Vagina (tissue), 2 donors: ENCODE results near the gene POLL. TPM values are rescaled to one million over a fixed set of nuclear protein-coding genes. Genes with fewer than 3 reads are reported as not detected.

Source experiments
- DNase-seq, 2 donors: peaks; one replicate each; pipeline ENCODE4 v3.0.0-alpha.2; 2017; ENCODE audit errors: extremely low spot score in 2 of 2
- H3K27ac ChIP-seq: fragments of 200-600 bp; sonication (generic); one replicate; pipeline ENCODE4 v1.5.1; 2019
- H3K27me3 ChIP-seq: fragments of 200-600 bp; sonication (generic); one replicate; pipeline ENCODE4 v1.5.1; 2019
- H3K36me3 ChIP-seq, 2 donors: fragments of 200-600 bp; sonication (generic); one replicate each; pipeline ENCODE4 v1.5.1; 2017 to 2019
- H3K4me1 ChIP-seq: fragments of 200-600 bp; sonication (generic); one replicate; pipeline ENCODE4 v1.5.1; 2019
- H3K4me3 ChIP-seq, 2 donors: fragments of 200-600 bp; sonication (generic); 1 replicate in 1 of 2; 2 replicates in 1 of 2; pipeline ENCODE4 v1.5.1; 2016 to 2019
- H3K9me3 ChIP-seq: fragments of 200-600 bp; sonication (generic); one replicate; pipeline ENCODE4 v1.5.1; 2019
- POLR2A ChIP-seq, 2 donors: fragments of 450-650 bp; IDR thresholded peaks; one replicate each; pipeline ENCODE4 v1.6.1; 2017; ENCODE audit warnings: antibody characterized with exemption in 2 of 2, mild to moderate bottlenecking in 2 of 2, moderate library complexity in 2 of 2
- POLR2AphosphoS5 ChIP-seq, 2 donors: sonication (generic); formaldehyde crosslinking; IDR thresholded peaks; one replicate each; pipeline ENCODE4 v1.9.0; 2017; ENCODE audit warnings: antibody characterized with exemption in 2 of 2, mild to moderate bottlenecking in 2 of 2, low read depth in 1 of 2; ENCODE audit not compliant: insufficient read depth in 1 of 2
- intact Hi-C: fragments of 100-400 bp; cut with DNase I; formaldehyde crosslinking; loops from one replicate; pipeline ENCODE4 v1.15.1; 2023
- total RNA-seq: library from RNA; depleted of rRNA; stranded (reverse); fragments of >200 nt; gene quantifications from one replicate; pipeline ENCODE4 v1.2.3, GENCODE V29; 2016
- TF ChIP-seq, protein P1 (sequence below), 3 experiments: fragments of 450-650 bp in 2 of 3; fragments of 200-600 bp in 1 of 3; sonication (generic) in 1 of 3; IDR thresholded peaks; one replicate each; pipeline ENCODE4 v1.5.1; 2017 to 2019; ENCODE audit warnings: antibody characterized with exemption in 3 of 3, mild to moderate bottlenecking in 2 of 3, moderate library complexity in 2 of 3

Gene POLL
- total RNA-seq, 1 donor from 2014 or later, result 21.1 TPM

DNA sequence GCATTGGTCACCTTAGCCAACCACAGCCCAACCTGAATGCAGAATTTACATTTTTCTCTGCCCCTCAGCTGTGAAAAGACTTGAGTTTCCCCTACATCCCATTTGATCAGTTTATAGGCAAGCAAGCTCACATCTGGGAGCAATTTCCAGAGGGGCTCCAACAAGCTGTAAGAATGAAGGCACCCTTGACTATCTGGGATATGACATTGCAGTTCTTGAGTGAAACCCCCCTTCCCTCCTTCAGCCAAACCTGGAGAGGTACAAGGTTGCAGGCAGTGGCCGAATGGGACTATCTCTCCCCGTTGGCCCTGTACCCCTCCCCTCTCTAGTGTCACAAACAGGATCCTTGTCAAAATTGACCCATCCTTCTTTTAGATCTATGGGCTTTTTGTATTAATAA is 30.5 kb downstream of the POLL start:
- Histone ChIP-seq H3K9me3 (no peaks in the 10 kb centered on the region), H3K4me1 (no peaks in the 10 kb centered on the region), H3K4me3 (no peak overlapping the region), H3K27me3 (no peaks in the 10 kb centered on the region), H3K36me3 (peaks cover 0 to 22% of the 10 kb centered on the region in 2 donors), H3K27ac (no peak overlapping the region)
- DNase-seq, result peak in 1 of 2 donors; percentile 29
- TF ChIP-seq POLR2AphosphoS5 (IDR thresholded peaks at IDR 0.05; ENCODE audit: insufficient read depth in 1 of 2, low read depth in 1 of 2) (no peak), POLR2A (IDR thresholded peaks at IDR 0.05) (no peak)
- TF ChIP-seq, protein P1, sequence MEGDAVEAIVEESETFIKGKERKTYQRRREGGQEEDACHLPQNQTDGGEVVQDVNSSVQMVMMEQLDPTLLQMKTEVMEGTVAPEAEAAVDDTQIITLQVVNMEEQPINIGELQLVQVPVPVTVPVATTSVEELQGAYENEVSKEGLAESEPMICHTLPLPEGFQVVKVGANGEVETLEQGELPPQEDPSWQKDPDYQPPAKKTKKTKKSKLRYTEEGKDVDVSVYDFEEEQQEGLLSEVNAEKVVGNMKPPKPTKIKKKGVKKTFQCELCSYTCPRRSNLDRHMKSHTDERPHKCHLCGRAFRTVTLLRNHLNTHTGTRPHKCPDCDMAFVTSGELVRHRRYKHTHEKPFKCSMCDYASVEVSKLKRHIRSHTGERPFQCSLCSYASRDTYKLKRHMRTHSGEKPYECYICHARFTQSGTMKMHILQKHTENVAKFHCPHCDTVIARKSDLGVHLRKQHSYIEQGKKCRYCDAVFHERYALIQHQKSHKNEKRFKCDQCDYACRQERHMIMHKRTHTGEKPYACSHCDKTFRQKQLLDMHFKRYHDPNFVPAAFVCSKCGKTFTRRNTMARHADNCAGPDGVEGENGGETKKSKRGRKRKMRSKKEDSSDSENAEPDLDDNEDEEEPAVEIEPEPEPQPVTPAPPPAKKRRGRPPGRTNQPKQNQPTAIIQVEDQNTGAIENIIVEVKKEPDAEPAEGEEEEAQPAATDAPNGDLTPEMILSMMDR (IDR thresholded peaks at IDR 0.05), result no peak
- intact Hi-C loops, result no loop called here

DNA sequence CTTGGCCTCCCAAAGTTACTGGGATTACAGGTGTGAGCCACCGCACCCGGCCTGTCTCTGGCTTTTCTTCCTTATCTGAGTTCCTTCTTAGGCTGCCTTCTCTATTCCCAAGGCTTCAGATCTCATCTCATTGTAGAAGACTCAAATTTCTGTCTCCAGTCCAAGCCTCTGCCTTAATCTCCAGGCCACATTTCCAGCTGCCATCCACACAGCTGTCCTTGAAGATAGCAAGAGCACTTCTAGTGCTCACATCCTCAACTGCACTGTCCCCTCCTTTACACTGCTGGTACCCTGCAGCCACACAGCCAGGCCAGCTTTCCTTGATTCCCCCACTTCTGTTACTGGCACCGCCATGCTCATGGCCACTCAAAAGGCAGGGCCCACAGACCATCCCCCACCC is 35.6 kb downstream of the POLL start:
- H3K27me3 ChIP-seq, result no peaks in the 10 kb centered on the region
- intact Hi-C loops, result no loop called here
- TF ChIP-seq, protein P1 (IDR thresholded peaks at IDR 0.05), result no peak
- TF ChIP-seq POLR2AphosphoS5 (IDR thresholded peaks at IDR 0.05; ENCODE audit: insufficient read depth in 1 of 2, low read depth in 1 of 2) (no peak), POLR2A (IDR thresholded peaks at IDR 0.05) (no peak)
- no peak for DNase-seq
- H3K4me1 ChIP-seq, result peaks cover 10% of the 10 kb centered on the region
- no peak overlapping the region for H3K27ac ChIP-seq
- H3K9me3 ChIP-seq, result no peaks in the 10 kb centered on the region
- H3K4me3 ChIP-seq, result no peak overlapping the region
- peaks cover 0 to 28% of the 10 kb centered on the region in 2 donors for H3K36me3 ChIP-seq

DNA sequence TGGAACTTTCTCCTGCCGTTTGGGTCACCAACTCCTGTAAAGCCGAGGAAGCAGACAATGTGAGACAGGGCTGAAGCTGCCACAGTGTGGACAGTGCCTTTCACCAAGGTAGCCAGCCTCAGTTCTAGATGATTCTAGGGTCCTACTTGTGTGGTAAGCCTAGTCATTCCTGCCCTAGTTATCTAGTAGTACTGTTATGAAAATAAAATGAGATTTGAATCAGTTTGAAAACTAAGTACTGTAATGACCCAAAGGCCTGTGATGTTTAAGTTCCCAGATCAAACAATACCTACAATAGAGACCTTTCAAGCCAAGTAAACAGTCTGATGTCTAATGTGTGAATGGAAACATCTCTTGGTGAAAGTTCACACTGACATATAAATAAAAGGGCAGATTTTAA is 37.1 kb downstream of the POLL start:
- Histone ChIP-seq H3K36me3 (peaks cover 0 to 28% of the 10 kb centered on the region in 2 donors), H3K27me3 (no peaks in the 10 kb centered on the region), H3K9me3 (no peaks in the 10 kb centered on the region), H3K4me3 (no peak overlapping the region), H3K4me1 (peaks cover 10% of the 10 kb centered on the region), H3K27ac (no peak overlapping the region)
- TF ChIP-seq, protein P1 (IDR thresholded peaks at IDR 0.05), result no peak
- TF ChIP-seq POLR2A (IDR thresholded peaks at IDR 0.05) (no peak), POLR2AphosphoS5 (IDR thresholded peaks at IDR 0.05; ENCODE audit: insufficient read depth in 1 of 2, low read depth in 1 of 2) (no peak)
- no peak for DNase-seq
- intact Hi-C loops, result no loop called here

DNA sequence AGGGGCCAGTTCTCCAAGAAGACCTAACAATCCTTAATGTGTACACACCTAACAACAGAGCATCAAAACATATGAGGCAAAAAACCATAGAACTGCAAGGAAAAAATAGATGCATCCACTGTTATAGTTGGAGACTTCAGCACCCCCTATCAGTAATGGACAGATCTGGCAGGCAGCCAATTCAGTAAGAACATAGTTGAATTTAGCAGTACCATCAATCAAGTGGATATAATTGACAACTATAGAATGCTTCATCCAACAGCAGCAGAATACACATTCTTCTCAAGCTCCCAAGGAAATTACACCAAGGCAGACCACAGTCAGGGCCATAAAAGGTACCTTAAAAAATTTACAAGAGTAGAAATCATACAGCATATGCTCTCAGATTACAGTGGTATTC is 42.2 kb downstream of the POLL start:
- TF ChIP-seq POLR2AphosphoS5 (IDR thresholded peaks at IDR 0.05; ENCODE audit: insufficient read depth in 1 of 2, low read depth in 1 of 2) (no peak), POLR2A (IDR thresholded peaks at IDR 0.05) (no peak)
- TF ChIP-seq, protein P1 (IDR thresholded peaks at IDR 0.05), result no peak
- H3K27ac ChIP-seq, result no peak overlapping the region
- no peaks in the 10 kb centered on the region for H3K27me3 ChIP-seq
- H3K4me1 ChIP-seq, result peaks cover 10% of the 10 kb centered on the region
- H3K36me3 ChIP-seq, result no peaks in the 10 kb centered on the region
- DNase-seq, result no peak
- H3K9me3 ChIP-seq, result no peaks in the 10 kb centered on the region
- intact Hi-C loops, result no loop called here
- no peak overlapping the region for H3K4me3 ChIP-seq

DNA sequence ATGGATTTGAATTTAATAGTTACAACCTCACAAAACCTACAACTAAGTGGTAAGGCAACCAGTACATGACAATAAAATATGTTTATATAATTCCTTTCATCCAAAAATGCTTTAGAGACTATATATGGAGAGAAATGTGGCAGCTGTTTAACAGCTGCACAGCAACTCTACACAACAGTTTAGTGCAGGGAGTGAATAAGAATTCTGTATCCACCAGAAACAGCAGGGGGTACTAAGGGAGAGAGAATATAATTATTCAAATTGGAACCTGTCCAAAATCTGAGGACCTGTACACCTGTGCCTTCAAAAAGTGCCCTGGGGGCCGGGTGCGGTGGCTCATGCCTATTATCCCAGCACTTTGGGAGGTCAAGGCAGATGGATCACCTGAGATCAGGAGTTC is 49.6 kb downstream of the POLL start:
- DNase-seq, result no peak
- no peak for TF ChIP-seq POLR2AphosphoS5 (IDR thresholded peaks at IDR 0.05; ENCODE audit: insufficient read depth in 1 of 2, low read depth in 1 of 2)
- no peak for TF ChIP-seq POLR2A (IDR thresholded peaks at IDR 0.05)
- TF ChIP-seq, protein P1 (IDR thresholded peaks at IDR 0.05), result no peak
- Histone ChIP-seq H3K4me3 (no peak overlapping the region), H3K27me3 (no peaks in the 10 kb centered on the region), H3K4me1 (no peaks in the 10 kb centered on the region), H3K9me3 (no peaks in the 10 kb centered on the region), H3K36me3 (peaks cover 0 to 27% of the 10 kb centered on the region in 2 donors), H3K27ac (no peak overlapping the region)
- intact Hi-C loops, result no loop called here
